H1 (cell line): ENCODE data around the gene NEUROD4. TPM values are rescaled to one million over a fixed set of nuclear protein-coding genes. Genes with fewer than 3 reads are reported as not detected.

Experiments used
- CHD7 ChIP-seq: fragments of 300-600 bp; sonication (generic); IDR thresholded peaks from 2 replicates; pipeline ENCODE4 v1.7.1; 2012; ENCODE audit warnings: low read length, moderate library complexity, mild to moderate bottlenecking, inconsistent platforms; ENCODE audit not compliant: insufficient replicate concordance
- polyA plus RNA-seq, 7 experiments: library from polyadenylated mRNA; depleted of rRNA in 3 of 7; stranded (reverse) in 5 of 7; unstranded in 2 of 7; fragments of >200 nt in 5 of 7; fragments of 200-250 nt in 2 of 7; gene quantifications; 1 replicate in 5 of 7; 2 replicates in 1 of 7; 4 replicates in 1 of 7; pipeline versions ENCODE4 v1.2.1 to v1.2.3, GENCODE V29; 2011 to 2013; ENCODE audit warnings: missing spikeins in 2 of 7, mixed read lengths in 2 of 7
- total RNA-seq: library from RNA; stranded (reverse); fragmentation: NEBNext Ultra II Directional; extraction: Animal tissue kit (Norgen Biotek cat#: 25700); gene quantifications from 2 replicates; pipeline ENCODE4 v1.2.1, GENCODE V29; 2021

NEUROD4 gene
- total and polyA plus RNA-seq, 2 of the 8 experiments (the other 6 are each of a cell fraction or from before 2014, with no cell fraction given): not detected

GRCh38 chr12:54975272-54975671, 44.5 kb upstream of the NEUROD4 start (continued):
- no peak for TF ChIP-seq CHD7
